Measurements from ENCODE around the gene LKAAEAR1. TPM values are rescaled to one million over a fixed set of nuclear protein-coding genes. Genes with fewer than 3 reads are reported as not detected.

LKAAEAR1 gene
- total and polyA plus RNA-seq, 2 of the 13 experiments (the other 11 are each of a cell fraction or from before 2014, with no cell fraction given): not detected

GRCh38 chr20:64062596-64063388 is 21.4 kb downstream of the LKAAEAR1 start, which contains the start of gene TCEA2 (continued):
- TF ChIP-seq MYNN (CRISPR knock-in tag; IDR thresholded peaks at IDR 0.05; ENCODE audit: low read depth): peak; percentile 96; the same call in 1 of the 2 replicates
- TF ChIP-seq TCF12 (IDR thresholded peaks at IDR 0.05): no peak
- peak; percentile 95; the same call in 1 of the 2 replicates for TF ChIP-seq TCF12 (CRISPR knock-in tag; IDR thresholded peaks at IDR 0.05)
- no peak for TF ChIP-seq ATF6 (CRISPR knock-in tag; conservative IDR thresholded peaks at IDR 0.05)
- peak; percentile 53 for TF ChIP-seq FOXP4 (CRISPR knock-in tag; IDR thresholded peaks at IDR 0.05)
- TF ChIP-seq MXD3 (CRISPR knock-in tag; IDR thresholded peaks at IDR 0.05): peak; percentile 92; the same call in 1 of the 2 replicates
- 0 out of 2 replicates have a peak, but pooled peaks have one; percentile 36 for TF ChIP-seq ZNF275 (CRISPR knock-in tag; IDR thresholded peaks at IDR 0.05; ENCODE audit: borderline replicate concordance)
- peak; percentile 80; the same call in 1 of the 2 replicates for TF ChIP-seq YEATS2 (CRISPR knock-in tag; IDR thresholded peaks at IDR 0.05; ENCODE audit: borderline replicate concordance)
- peak; percentile 92 for TF ChIP-seq TERF1 (CRISPR knock-in tag; IDR thresholded peaks at IDR 0.05)
- TF ChIP-seq TMF1 (CRISPR knock-in tag; IDR thresholded peaks at IDR 0.05; ENCODE audit: low read depth): peak; percentile 36
- peak; percentile 74; the same call in 1 of the 2 replicates for TF ChIP-seq REXO4 (CRISPR knock-in tag; IDR thresholded peaks at IDR 0.05; ENCODE audit: borderline replicate concordance)
- TF ChIP-seq MTERF4 (CRISPR knock-in tag; IDR thresholded peaks at IDR 0.05): peak; percentile 90
- TF ChIP-seq ETV6 (CRISPR knock-in tag; conservative IDR thresholded peaks at IDR 0.05): peak; percentile 67; the same call in 1 of the 2 replicates
- TF ChIP-seq MIXL1 (CRISPR knock-in tag; IDR thresholded peaks at IDR 0.05): peak; percentile 82
- no peak; the same call in 1 of the 2 replicates for TF ChIP-seq BRD4 (CRISPR knock-in tag; IDR thresholded peaks at IDR 0.05)
- TF ChIP-seq ZNF431 (CRISPR knock-in tag; IDR thresholded peaks at IDR 0.05; ENCODE audit: borderline replicate concordance, low read depth): peak; percentile 90
- peak; percentile 98 for TF ChIP-seq MXI1 (IDR thresholded peaks at IDR 0.05; ENCODE audit: borderline replicate concordance, low read depth, low read length)
- TF ChIP-seq KDM3A (CRISPR knock-in tag; IDR thresholded peaks at IDR 0.05; ENCODE audit: low read depth): peak; percentile 98
- TF ChIP-seq ZUFSP (CRISPR knock-in tag; IDR thresholded peaks at IDR 0.05; ENCODE audit: borderline replicate concordance): no peak

All from HepG2 (cell line).